ENCODE results near the gene CSDE1. TPM values are rescaled to one million over a fixed set of nuclear protein-coding genes. Genes with fewer than 3 reads are reported as not detected.
"Not testable (repeated sequence)": the region's sequence is repeated elsewhere in the genome, so short reads cannot be mapped to it uniquely, and the experiment has no call there.

Gene CSDE1
- total RNA-seq, 2 donors from 2014 or later = 560 to 1,490 TPM

DNA sequence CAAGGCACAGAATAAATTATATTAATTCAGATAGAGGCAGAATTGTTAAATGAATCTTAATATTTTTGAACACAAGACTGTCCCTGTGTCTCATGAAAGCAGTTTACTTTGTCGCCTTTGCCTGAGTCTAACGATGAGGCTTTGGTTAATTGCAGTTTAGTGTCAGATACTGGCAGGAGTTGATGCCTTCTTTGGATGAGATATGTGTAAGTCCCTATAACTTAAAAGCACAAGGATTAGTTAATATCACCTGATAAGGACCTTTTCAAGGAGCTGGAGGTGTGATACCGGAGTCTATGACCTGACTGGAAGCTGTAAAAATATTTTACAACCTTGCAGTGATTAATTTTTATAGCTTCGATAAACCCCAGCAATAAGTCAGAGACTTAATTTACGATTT, 24.7 kb upstream of the CSDE1 start:
- Histone ChIP-seq H3K27me3 (replicated peaks; ENCODE audit: insufficient read depth) (no peaks in the 10 kb centered on the region), H3K9me3 (no peaks in the 10 kb centered on the region), H3K4me1 (ENCODE audit: control insufficient read depth in 1 of 2, low read depth in 2 of 2) (peaks cover 0 to 15% of the 10 kb centered on the region in 2 donors), H3K4me3 (no peak overlapping the region), H3K36me3 (no peaks in the 10 kb centered on the region), H3K27ac (no peak overlapping the region)
- TF ChIP-seq, protein P1, sequence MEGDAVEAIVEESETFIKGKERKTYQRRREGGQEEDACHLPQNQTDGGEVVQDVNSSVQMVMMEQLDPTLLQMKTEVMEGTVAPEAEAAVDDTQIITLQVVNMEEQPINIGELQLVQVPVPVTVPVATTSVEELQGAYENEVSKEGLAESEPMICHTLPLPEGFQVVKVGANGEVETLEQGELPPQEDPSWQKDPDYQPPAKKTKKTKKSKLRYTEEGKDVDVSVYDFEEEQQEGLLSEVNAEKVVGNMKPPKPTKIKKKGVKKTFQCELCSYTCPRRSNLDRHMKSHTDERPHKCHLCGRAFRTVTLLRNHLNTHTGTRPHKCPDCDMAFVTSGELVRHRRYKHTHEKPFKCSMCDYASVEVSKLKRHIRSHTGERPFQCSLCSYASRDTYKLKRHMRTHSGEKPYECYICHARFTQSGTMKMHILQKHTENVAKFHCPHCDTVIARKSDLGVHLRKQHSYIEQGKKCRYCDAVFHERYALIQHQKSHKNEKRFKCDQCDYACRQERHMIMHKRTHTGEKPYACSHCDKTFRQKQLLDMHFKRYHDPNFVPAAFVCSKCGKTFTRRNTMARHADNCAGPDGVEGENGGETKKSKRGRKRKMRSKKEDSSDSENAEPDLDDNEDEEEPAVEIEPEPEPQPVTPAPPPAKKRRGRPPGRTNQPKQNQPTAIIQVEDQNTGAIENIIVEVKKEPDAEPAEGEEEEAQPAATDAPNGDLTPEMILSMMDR (IDR thresholded peaks at IDR 0.05) = no peak
- ATAC-seq (ENCODE audit: insufficient number of reproducible peaks, low FRiP score, low read depth) (no peak), DNase-seq (ENCODE audit: low spot score) (no peak)

DNA sequence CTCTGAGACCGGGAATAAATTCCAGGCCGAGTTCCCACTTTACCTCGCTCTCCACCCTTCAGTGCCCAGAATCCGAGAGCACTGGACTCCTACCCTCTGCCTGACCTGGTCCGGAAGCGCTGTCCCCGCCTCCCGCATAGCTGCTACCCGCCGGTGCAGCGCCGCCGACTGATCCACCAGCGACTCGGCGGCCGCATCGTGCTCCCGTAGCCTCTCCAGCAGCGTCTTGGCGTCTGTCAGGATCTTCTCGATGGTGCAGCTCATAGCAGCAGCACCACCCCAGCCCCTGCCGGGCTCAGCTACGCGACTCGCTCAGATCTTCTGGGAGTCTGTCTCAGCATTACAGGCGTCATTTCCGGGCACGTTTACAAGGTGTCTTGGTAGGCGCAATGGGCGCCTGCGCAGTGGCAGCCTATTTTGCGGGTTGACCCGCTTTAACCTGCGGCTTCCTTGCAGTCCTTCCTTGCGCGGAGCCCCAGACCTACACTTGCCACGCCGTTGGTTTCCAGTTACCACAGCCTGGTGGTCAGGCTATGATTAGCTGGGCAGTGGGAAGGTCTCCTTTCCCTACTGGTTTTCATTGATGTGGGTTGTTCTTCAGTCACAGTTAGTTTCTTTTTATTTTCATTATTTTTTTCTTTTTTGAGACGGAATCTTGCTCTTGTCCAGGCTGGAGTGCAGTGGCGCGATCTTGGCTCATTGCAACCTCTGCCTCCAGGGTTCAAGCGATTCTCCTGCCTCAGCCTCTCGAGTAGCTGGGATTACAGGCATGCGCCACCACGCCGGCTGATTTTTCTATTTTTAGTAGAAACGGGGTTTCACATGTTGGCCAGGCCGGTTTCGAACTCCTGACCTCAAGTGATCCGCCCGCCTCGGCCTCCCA, 22.8 kb upstream of the CSDE1 start, which contains the start of gene SIKE1:
Gene SIKE1, minus strand, starts transcription at position 342 of the 883 bp plus-strand sequence. Its CDS starts 78 bp downstream, at position 264.
- DNase-seq (ENCODE audit: low spot score) = peak; percentile 86
- Histone ChIP-seq H3K4me3 (peak within 1 kb of the TSS; percentile 100), H3K4me1 (ENCODE audit: control insufficient read depth in 1 of 2, low read depth in 2 of 2) (peaks cover 0 to 15% of the 10 kb centered on the region in 2 donors), H3K27me3 (replicated peaks; ENCODE audit: insufficient read depth) (no peaks in the 10 kb centered on the region), H3K27ac (peak within 1 kb of the TSS; percentile 86 to 93), H3K9me3 (no peaks in the 10 kb centered on the region), H3K36me3 (peaks cover 4% of the 10 kb centered on the region)
- peak; percentile 82 for ATAC-seq (ENCODE audit: insufficient number of reproducible peaks, low FRiP score, low read depth)
- TF ChIP-seq, protein P1 (IDR thresholded peaks at IDR 0.05) = no peak

DNA sequence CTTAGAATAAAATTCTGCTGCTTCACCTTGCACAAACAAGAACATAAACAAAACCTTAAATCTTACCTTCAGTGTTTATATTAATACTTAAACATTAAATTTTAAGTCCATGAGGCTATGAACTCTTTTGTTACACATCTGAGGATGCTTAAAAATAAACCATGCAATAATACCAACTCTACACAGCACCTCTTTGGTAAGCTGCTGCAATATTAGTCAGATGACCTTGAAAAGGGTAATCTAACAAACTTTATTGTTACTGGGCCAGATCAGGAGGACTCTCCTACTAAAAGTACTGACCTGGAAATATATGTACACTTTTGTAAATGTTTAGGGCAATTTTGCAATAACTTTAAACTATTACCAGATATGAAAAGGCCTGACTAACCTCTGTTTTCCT, 21.9 kb upstream of the CSDE1 start:
- Histone ChIP-seq H3K4me3 (peak overlapping the region; percentile 100), H3K27me3 (replicated peaks; ENCODE audit: insufficient read depth) (no peaks in the 10 kb centered on the region), H3K27ac (peak overlapping the region; percentile 86 to 93), H3K36me3 (peaks cover 4% of the 10 kb centered on the region), H3K4me1 (ENCODE audit: control insufficient read depth in 1 of 2, low read depth in 2 of 2) (peaks cover 0 to 15% of the 10 kb centered on the region in 2 donors), H3K9me3 (no peaks in the 10 kb centered on the region)
- TF ChIP-seq, protein P1 (IDR thresholded peaks at IDR 0.05) = no peak
- ATAC-seq (ENCODE audit: insufficient number of reproducible peaks, low FRiP score, low read depth) = no peak
- no peak for DNase-seq (ENCODE audit: low spot score)

DNA sequence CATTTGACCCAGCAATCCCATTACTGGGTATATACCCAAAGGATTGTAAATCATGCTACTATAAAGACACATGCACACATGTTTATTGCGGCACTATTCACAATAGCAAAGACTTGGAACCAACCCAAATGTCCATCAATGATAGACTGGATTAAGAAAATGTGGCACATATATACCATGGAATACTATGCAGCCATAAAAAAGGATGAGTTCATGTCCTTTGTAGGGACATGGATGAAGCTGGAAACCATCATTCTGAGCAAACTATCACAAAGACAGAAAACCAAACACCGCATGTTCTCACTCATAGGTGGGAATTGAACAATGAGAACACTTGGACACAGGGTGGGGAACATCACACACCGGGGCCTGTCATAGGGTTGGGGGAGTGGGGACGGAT, 18.9 kb upstream of the CSDE1 start:
- H3K27me3 ChIP-seq (replicated peaks; ENCODE audit: insufficient read depth); H3K9me3 ChIP-seq; H3K36me3 ChIP-seq; DNase-seq (ENCODE audit: low spot score); H3K4me3 ChIP-seq; H3K27ac ChIP-seq; ATAC-seq (ENCODE audit: insufficient number of reproducible peaks, low FRiP score, low read depth): not testable (repeated sequence)
- peaks cover 0 to 15% of the 10 kb centered on the region in 2 donors for H3K4me1 ChIP-seq (ENCODE audit: control insufficient read depth in 1 of 2, low read depth in 2 of 2)

DNA sequence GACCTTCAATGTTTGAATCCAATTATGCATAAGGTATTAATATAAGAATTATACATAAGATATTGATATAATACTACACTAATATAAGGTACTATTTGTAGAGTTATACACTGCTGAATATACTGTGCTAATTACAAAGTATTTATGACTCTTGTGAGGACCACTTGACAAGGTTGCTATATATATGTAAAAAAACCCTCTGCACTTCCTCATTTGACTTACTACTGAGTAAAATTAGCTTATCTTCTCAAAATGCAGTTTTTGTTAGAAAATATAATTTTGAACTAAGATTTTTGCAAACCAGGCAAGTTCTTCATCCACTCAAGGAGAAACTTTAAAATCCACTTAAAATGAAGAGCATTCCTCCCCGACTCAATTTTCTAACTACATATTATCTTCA, 14.2 kb upstream of the CSDE1 start:
- Histone ChIP-seq H3K27me3 (replicated peaks; ENCODE audit: insufficient read depth) (no peaks in the 10 kb centered on the region), H3K27ac (no peak overlapping the region), H3K36me3 (peaks cover 6% of the 10 kb centered on the region), H3K4me1 (ENCODE audit: control insufficient read depth in 1 of 2, low read depth in 2 of 2) (no peaks in the 10 kb centered on the region), H3K4me3 (no peak overlapping the region), H3K9me3 (no peaks in the 10 kb centered on the region)
- no peak for DNase-seq (ENCODE audit: low spot score)
- ATAC-seq (ENCODE audit: insufficient number of reproducible peaks, low FRiP score, low read depth) = no peak
- TF ChIP-seq, protein P1 (IDR thresholded peaks at IDR 0.05) = no peak
